GM21526 (cell line): ENCODE results near the gene EXOC6.

ENCODE experiments used
- ATAC-seq: cut with Tn5 transposase; IDR thresholded peaks from one replicate; pipeline ENCODE4 v1.9.1; 2021; ENCODE audit warnings: moderate library complexity; ENCODE audit not compliant: unreplicated experiment, low FRiP score

The EXOC6 gene

GRCh38 chr10:93074147-93074596 is 225.9 kb downstream of the EXOC6 start:
- ATAC-seq = no peak

- ATAC-seq = no peak
These were observed 226.5 kb downstream of the EXOC6 start for GRCh38 chr10:93074597-93075368.

- ATAC-seq = no peak
These were observed 227.3 kb downstream of the EXOC6 start for GRCh38 chr10:93075369-93076221.

GRCh38 chr10:93076871-93077270 is 228.6 kb downstream of the EXOC6 start:
- ATAC-seq = no peak

- ATAC-seq = no peak
These were observed 229.6 kb downstream of the EXOC6 start for GRCh38 chr10:93077860-93078337.

GRCh38 chr10:93079663-93080349 is 231.5 kb downstream of the EXOC6 start:
- no peak for ATAC-seq

- ATAC-seq = peak; percentile 63
These were observed 232.2 kb downstream of the EXOC6 start for GRCh38 chr10:93080350-93081046.

GRCh38 chr10:93081318-93081717 is 233.0 kb downstream of the EXOC6 start:
- ATAC-seq = no peak

- no peak for ATAC-seq
These were observed 233.5 kb downstream of the EXOC6 start for GRCh38 chr10:93081834-93082233.

- no peak for ATAC-seq
These were observed 235.6 kb downstream of the EXOC6 start for GRCh38 chr10:93083743-93084539.

GRCh38 chr10:93085272-93085859 is 237.0 kb downstream of the EXOC6 start:
- ATAC-seq = no peak

- no peak for ATAC-seq
These were observed 238.0 kb downstream of the EXOC6 start for GRCh38 chr10:93086289-93086688.

GRCh38 chr10:93087846-93088245 is 239.5 kb downstream of the EXOC6 start:
- ATAC-seq = no peak

- no peak for ATAC-seq
These were observed 240.1 kb downstream of the EXOC6 start for GRCh38 chr10:93088466-93088865.

- no peak for ATAC-seq
These were observed 242.3 kb downstream of the EXOC6 start for GRCh38 chr10:93090619-93091018.

- no peak for ATAC-seq
These were observed 243.6 kb downstream of the EXOC6 start for GRCh38 chr10:93091960-93092359.

GRCh38 chr10:93095225-93095624 is 246.9 kb downstream of the EXOC6 start:
- ATAC-seq = no peak

GRCh38 chr10:93096901-93097300 is 248.6 kb downstream of the EXOC6 start:
- no peak for ATAC-seq

- no peak for ATAC-seq
These were observed 249.1 kb downstream of the EXOC6 start for GRCh38 chr10:93097386-93097785.
